HS-5 (cell line): Measurements from ENCODE around the gene VTN.

Experiments
- DNase-seq: peaks from one replicate; pipeline ENCODE4 v3.0.0-alpha.2; 2012; ENCODE audit warnings: low read depth

VTN gene

GRCh38 chr17:28320215-28321061, 49.7 kb downstream of the VTN start:
- no peak for DNase-seq

DNA sequence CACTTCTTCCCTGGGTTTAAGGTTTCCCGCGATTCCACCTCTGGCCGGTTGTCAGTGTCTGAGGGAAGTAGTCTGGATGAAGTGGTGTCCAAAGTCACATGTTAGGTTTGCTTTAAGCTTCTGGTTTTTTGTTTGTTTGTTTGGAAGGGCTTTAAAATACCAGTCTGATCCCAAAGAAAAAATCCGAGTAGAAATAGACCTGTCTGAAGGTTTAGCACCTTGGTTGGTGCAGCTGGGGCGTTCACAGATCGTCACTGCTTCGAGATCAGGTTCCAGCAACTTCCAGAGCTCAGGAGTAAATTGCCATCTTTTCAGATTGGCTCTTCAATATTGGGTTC, 50.5 kb downstream of the VTN start:
- no peak for DNase-seq

DNA sequence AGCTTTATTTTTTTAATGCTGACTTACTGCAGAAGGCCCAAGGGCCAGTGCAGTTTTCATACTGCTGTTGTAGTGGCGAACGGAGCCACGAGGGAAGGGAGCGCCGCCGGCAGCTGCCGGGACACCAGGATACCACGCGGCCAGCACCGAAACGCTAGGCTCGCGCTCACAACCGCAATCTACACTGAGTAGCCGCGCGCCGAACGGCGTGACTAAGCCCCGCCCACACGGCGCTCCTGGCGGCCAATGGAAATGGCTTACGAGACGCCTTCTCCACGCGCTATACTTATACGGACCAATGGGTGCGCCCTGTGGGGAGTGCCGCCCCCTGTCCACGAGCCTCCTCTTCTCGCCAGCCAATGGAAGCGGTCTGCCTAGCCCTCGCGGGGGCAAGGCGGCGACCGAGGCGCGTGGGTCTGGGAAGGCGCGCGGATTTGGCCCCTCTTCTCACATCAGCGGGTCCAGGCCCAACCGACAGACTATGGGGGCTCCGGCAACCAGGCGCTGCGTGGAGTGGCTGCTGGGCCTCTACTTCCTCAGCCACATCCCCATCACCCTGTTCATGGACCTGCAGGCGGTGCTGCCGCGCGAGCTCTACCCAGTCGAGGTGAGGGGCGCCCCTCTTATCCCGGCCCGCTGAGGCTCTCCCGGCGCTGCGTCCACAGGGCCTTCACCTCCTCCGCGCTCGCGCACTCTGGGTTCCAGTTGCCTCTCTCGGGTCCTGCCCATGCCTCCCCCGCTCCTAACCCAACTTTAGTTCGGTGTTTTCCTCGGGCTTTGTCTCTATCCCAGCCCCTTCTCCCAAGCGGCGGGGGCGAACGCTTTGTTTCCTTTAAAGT, 51.1 kb downstream of the VTN start, which contains the start of gene TMEM97:
TSS of gene TMEM97 (plus strand) at position 442 of the 839 bp plus-strand sequence. CDS start at position 482, 40 bp downstream.
- peak; percentile 87 for DNase-seq

- no peak for DNase-seq
These were observed 51.9 kb downstream of the VTN start for GRCh38 chr17:28317966-28318758.
